A673 (cell line): ENCODE measurements around the gene TELO2.

Experiments
- EZH2 ChIP-seq: fragments of 200-600 bp; sonication (generic); IDR thresholded peaks from 2 replicates; pipeline ENCODE4 v1.6.1; 2017; ENCODE audit warnings: borderline replicate concordance, low read depth, mild to moderate bottlenecking, mixed read lengths, antibody characterized with exemption, low read length; ENCODE audit not compliant: poor library complexity, severe bottlenecking
- TF ChIP-seq, protein P1 (sequence below): fragments of 300-800, 200-600 bp; sonication (generic); conservative IDR thresholded peaks from 2 replicates; pipeline ENCODE4 v1.5.1; 2017; ENCODE audit warnings: low read depth, mild to moderate bottlenecking, antibody characterized with exemption, low read length, moderate library complexity, mixed read lengths

DNA sequence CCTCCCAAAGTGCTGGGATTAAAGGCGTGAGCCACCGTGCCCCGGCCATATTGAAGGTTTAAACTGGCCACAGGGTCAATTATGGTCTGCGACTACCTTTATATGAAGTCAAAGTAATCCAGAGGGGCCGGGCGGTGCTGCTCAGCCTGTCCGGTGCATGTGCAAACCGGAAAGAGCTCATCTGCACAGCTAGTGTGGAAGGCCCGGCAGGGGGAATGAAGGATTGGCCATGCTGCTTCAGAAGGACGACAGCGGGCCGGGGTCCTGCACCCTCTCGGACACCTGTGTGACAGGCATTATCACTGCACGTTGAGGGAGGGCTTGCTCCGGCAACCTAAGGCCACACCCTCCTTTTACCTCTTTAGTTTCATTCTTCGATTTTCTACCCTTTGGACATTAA is 63.9 kb downstream of the TELO2 start:
- TF ChIP-seq EZH2: no peak
- TF ChIP-seq, protein P1, sequence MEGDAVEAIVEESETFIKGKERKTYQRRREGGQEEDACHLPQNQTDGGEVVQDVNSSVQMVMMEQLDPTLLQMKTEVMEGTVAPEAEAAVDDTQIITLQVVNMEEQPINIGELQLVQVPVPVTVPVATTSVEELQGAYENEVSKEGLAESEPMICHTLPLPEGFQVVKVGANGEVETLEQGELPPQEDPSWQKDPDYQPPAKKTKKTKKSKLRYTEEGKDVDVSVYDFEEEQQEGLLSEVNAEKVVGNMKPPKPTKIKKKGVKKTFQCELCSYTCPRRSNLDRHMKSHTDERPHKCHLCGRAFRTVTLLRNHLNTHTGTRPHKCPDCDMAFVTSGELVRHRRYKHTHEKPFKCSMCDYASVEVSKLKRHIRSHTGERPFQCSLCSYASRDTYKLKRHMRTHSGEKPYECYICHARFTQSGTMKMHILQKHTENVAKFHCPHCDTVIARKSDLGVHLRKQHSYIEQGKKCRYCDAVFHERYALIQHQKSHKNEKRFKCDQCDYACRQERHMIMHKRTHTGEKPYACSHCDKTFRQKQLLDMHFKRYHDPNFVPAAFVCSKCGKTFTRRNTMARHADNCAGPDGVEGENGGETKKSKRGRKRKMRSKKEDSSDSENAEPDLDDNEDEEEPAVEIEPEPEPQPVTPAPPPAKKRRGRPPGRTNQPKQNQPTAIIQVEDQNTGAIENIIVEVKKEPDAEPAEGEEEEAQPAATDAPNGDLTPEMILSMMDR: no peak
